ENCODE results near the gene POLR3B. TPM values are rescaled to one million over a fixed set of nuclear protein-coding genes. Genes with fewer than 3 reads are reported as not detected.

POLR3B gene
- total and polyA plus RNA-seq, 2 of the 13 experiments (the other 11 are each of a cell fraction or from before 2014, with no cell fraction given) = 4.8 to 13.1 TPM

DNA sequence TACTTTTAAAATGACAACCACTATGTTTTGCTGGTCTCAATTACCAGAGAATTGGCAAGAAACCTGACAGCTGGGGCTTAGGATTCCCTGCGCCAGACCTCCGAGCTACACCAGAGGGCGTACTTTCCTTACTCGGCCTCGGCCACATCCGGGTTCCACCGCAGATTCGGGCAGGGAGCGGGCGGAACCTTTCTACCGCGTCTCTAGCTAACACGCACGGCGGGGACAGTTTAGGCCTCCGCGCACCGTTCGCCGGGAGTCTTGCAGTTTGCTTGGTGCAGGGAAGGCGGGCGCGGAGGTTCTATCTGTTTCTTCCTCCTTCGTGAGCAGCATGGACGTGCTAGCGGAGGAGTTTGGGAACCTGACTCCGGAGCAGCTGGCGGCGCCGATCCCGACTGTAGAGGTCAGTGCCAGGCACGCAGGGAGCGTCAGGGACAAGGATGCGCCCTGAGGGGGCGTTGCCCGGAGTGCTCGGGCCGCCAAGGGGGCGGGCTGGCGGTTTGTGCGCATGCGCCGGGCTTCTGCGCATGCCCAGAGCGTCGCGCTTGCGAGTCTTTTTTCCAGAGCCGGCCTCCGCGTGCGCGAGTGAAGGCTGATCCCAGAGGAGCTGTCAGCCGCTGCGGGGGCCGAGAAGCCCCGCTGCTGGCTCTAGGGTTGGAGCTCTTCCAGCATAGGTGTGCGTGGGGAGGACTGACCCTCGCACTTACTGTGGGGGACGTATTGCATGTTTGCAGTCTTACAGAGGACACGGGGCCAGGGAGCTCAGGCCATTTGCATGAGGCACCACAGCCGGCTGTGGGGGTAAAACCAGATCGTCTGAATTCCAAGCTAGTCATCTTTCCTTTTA, at the start of gene POLR3B (continued):
- TF ChIP-seq, protein P1, sequence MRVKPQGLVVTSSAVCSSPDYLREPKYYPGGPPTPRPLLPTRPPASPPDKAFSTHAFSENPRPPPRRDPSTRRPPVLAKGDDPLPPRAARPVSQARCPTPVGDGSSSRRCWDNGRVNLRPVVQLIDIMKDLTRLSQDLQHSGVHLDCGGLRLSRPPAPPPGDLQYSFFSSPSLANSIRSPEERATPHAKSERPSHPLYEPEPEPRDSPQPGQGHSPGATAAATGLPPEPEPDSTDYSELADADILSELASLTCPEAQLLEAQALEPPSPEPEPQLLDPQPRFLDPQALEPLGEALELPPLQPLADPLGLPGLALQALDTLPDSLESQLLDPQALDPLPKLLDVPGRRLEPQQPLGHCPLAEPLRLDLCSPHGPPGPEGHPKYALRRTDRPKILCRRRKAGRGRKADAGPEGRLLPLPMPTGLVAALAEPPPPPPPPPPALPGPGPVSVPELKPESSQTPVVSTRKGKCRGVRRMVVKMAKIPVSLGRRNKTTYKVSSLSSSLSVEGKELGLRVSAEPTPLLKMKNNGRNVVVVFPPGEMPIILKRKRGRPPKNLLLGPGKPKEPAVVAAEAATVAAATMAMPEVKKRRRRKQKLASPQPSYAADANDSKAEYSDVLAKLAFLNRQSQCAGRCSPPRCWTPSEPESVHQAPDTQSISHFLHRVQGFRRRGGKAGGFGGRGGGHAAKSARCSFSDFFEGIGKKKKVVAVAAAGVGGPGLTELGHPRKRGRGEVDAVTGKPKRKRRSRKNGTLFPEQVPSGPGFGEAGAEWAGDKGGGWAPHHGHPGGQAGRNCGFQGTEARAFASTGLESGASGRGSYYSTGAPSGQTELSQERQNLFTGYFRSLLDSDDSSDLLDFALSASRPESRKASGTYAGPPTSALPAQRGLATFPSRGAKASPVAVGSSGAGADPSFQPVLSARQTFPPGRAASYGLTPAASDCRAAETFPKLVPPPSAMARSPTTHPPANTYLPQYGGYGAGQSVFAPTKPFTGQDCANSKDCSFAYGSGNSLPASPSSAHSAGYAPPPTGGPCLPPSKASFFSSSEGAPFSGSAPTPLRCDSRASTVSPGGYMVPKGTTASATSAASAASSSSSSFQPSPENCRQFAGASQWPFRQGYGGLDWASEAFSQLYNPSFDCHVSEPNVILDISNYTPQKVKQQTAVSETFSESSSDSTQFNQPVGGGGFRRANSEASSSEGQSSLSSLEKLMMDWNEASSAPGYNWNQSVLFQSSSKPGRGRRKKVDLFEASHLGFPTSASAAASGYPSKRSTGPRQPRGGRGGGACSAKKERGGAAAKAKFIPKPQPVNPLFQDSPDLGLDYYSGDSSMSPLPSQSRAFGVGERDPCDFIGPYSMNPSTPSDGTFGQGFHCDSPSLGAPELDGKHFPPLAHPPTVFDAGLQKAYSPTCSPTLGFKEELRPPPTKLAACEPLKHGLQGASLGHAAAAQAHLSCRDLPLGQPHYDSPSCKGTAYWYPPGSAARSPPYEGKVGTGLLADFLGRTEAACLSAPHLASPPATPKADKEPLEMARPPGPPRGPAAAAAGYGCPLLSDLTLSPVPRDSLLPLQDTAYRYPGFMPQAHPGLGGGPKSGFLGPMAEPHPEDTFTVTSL (CRISPR knock-in tag; IDR thresholded peaks at IDR 0.05; ENCODE audit: borderline replicate concordance) = no peak
- TF ChIP-seq ZNF317 (CRISPR knock-in tag; IDR thresholded peaks at IDR 0.05) (peak; percentile 90), NFE2 (CRISPR knock-in tag; IDR thresholded peaks at IDR 0.05) (no peak), AGO2 (optimal IDR thresholded peaks at IDR 0.05; ENCODE audit: low read depth, low read length) (peak; percentile 81), SP140L (CRISPR knock-in tag; IDR thresholded peaks at IDR 0.05; ENCODE audit: borderline replicate concordance) (peak; percentile 0; the same call in 1 of the 2 replicates), PAF1 (CRISPR knock-in tag; IDR thresholded peaks at IDR 0.05) (no peak), IRF2 (CRISPR knock-in tag; IDR thresholded peaks at IDR 0.05) (peak; percentile 95), RORA (CRISPR knock-in tag; IDR thresholded peaks at IDR 0.05) (no peak), ZNF530 (CRISPR knock-in tag; IDR thresholded peaks at IDR 0.05; ENCODE audit: low read depth) (no peak), ERF (CRISPR knock-in tag; IDR thresholded peaks at IDR 0.05) (peak; percentile 90), FOXA3 (CRISPR knock-in tag; IDR thresholded peaks at IDR 0.05) (peak; percentile 70), SMARCE1 (IDR thresholded peaks at IDR 0.05; ENCODE audit: borderline replicate concordance) (no peak), CHD4 (IDR thresholded peaks at IDR 0.05; ENCODE audit: borderline replicate concordance, low read length) (no peak), ZNF44 (CRISPR knock-in tag; IDR thresholded peaks at IDR 0.05) (0 out of 2 replicates have a peak, but pooled peaks have one; percentile 51), ZNF333 (CRISPR knock-in tag; IDR thresholded peaks at IDR 0.05; ENCODE audit: borderline replicate concordance) (peak; percentile 61; the same call in 1 of the 2 replicates)
- TF ChIP-seq, protein P2, sequence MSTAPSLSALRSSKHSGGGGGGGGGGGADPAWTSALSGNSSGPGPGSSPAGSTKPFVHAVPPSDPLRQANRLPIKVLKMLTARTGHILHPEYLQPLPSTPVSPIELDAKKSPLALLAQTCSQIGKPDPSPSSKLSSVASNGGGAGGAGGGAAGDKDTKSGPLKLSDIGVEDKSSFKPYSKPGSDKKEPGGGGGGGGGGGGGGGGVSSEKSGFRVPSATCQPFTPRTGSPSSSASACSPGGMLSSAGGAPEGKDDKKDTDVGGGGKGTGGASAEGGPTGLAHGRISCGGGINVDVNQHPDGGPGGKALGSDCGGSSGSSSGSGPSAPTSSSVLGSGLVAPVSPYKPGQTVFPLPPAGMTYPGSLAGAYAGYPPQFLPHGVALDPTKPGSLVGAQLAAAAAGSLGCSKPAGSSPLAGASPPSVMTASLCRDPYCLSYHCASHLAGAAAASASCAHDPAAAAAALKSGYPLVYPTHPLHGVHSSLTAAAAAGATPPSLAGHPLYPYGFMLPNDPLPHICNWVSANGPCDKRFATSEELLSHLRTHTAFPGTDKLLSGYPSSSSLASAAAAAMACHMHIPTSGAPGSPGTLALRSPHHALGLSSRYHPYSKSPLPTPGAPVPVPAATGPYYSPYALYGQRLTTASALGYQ (CRISPR knock-in tag; IDR thresholded peaks at IDR 0.05) = peak; percentile 75
- TF ChIP-seq, protein P3, sequence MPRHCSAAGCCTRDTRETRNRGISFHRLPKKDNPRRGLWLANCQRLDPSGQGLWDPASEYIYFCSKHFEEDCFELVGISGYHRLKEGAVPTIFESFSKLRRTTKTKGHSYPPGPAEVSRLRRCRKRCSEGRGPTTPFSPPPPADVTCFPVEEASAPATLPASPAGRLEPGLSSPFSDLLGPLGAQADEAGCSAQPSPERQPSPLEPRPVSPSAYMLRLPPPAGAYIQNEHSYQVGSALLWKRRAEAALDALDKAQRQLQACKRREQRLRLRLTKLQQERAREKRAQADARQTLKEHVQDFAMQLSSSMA (CRISPR knock-in tag; IDR thresholded peaks at IDR 0.05) = peak; percentile 58; the same call in 1 of the 2 replicates
